ENCODE data around the gene ERCC5. TPM values are rescaled to one million over a fixed set of nuclear protein-coding genes. Genes with fewer than 3 reads are reported as not detected.

The ERCC5 gene
- total and polyA plus RNA-seq, 2 of the 8 experiments (the other 6 are each of a cell fraction or from before 2014, with no cell fraction given): 3.8 to 24.4 TPM

DNA sequence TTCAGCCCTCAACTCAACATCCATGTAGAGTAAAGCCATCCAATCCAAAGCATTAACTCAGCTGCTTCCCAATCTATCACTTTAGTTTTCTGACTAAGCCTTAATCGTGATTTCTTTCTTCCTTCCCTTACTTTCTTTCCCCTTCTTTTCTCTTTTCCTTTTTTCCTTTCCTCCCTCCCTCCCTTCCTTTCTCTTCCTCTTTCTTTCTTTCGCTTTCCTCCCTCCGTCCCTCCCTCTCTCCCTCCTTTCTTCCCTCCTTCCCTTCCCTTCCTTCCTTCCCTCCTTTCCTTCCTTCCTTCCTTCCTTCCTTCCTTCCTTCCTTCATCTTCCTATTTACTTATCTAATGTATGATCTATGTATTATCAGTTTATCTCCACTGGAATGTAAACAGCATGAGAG, 71.2 kb downstream of the ERCC5 start:
- no peak overlapping the region for H3K56ac ChIP-seq (replicated peaks; ENCODE audit: insufficient read length, low read depth, low read length)
- H2BK20ac ChIP-seq (ENCODE audit: low read length): no peak overlapping the region
- no peak overlapping the region for H2BK5ac ChIP-seq (ENCODE audit: low read depth, low read length)
- H3K23me2 ChIP-seq (ENCODE audit: low read depth, low read length): no peaks in the 10 kb centered on the region; the same call in 1 of the 2 replicates
- H4K91ac ChIP-seq (replicated peaks; ENCODE audit: insufficient read length, low read length): no peak overlapping the region
- no peaks in the 10 kb centered on the region for H3K4me1 ChIP-seq (replicated peaks in 1 of 4; ENCODE audit: control insufficient read depth in 3 of 4, insufficient read depth in 4 of 4, low read length in 3 of 4)
- H3K27me3 ChIP-seq (replicated peaks in 1 of 4; ENCODE audit: control insufficient read depth in 3 of 4, extremely low read depth in 1 of 4, insufficient read depth in 3 of 4, low read length in 3 of 4): no peaks in the 10 kb centered on the region
- H2BK15ac ChIP-seq (ENCODE audit: low read length): no peak overlapping the region
- H3K23ac ChIP-seq (ENCODE audit: insufficient read length): no peak overlapping the region
- H3K9ac ChIP-seq (replicated peaks in 1 of 4; ENCODE audit: extremely low read depth in 1 of 4, low read depth in 3 of 4, low read length in 3 of 4): no peak overlapping the region
- no peaks in the 10 kb centered on the region for H3K79me2 ChIP-seq (ENCODE audit: control insufficient read depth in 1 of 2, insufficient read depth in 2 of 2, low read length in 2 of 2)
- H2BK120ac ChIP-seq (replicated peaks; ENCODE audit: low read depth, low read length): no peak overlapping the region
- H3K79me1 ChIP-seq (ENCODE audit: low read depth, low read length): no peaks in the 10 kb centered on the region
- H3K4ac ChIP-seq (replicated peaks; ENCODE audit: insufficient read length, low read depth, low read length): no peak overlapping the region
- FAIRE-seq (no peak), DNase-seq (ENCODE audit: low read depth in 1 of 2, low spot score in 2 of 2) (no peak)
- H3K36me3 ChIP-seq (ENCODE audit: control insufficient read depth in 2 of 4, insufficient read depth in 4 of 4, low read length in 3 of 4): no peaks in the 10 kb centered on the region
- no peak overlapping the region for H2AFZ ChIP-seq (ENCODE audit: low read length)
- 87% methylated on average over 3 of the region's 3 CpGs; no CpG with 5 or more reads in 1 of the 2 experiments for WGBS, 2 experiments (ENCODE audit: extremely low coverage in 1 of 2, insufficient coverage in 1 of 2, insufficient read length in 1 of 2, insufficient replicate concordance in 2 of 2, low coverage in 1 of 2, low lambda C conversion rate in 2 of 2, missing lambda C conversion rate in 1 of 2)
- ChIA-PET POLR2A (ENCODE audit: partially characterized antibody) (no interaction called here), CTCF (ENCODE audit: partially characterized antibody) (interaction anchor here (0.7 to 5.2 kb wide), 19 partner anchors 10 to 959 kb away, joined by 3 to 39 read pairs (median 5); no protein-coding TSS in a partner anchor)
- H3K4me3 ChIP-seq (ENCODE audit: extremely low read depth in 1 of 4, insufficient read depth in 2 of 4, low read depth in 3 of 4, low read length in 4 of 4): no peak overlapping the region
- no peak overlapping the region for H3K18ac ChIP-seq (ENCODE audit: extremely low read depth, low read length)
- H3K27ac ChIP-seq (ENCODE audit: low read depth, low read length): no peak overlapping the region
- peaks cover 0 to 2% of the 10 kb centered on the region in 2 experiments; a peak in 1 of 4 replicates for H3K9me3 ChIP-seq (ENCODE audit: insufficient read depth in 2 of 2, low read depth in 1 of 2, low read length in 1 of 2)
- no peak overlapping the region for H4K5ac ChIP-seq (ENCODE audit: insufficient read length, low read depth, low read length)
- no peak overlapping the region for H3K4me2 ChIP-seq (ENCODE audit: insufficient read depth in 1 of 2, low read depth in 2 of 2, low read length in 2 of 2)
- H4K8ac ChIP-seq (ENCODE audit: extremely low read depth, insufficient read depth, low read length): no peak overlapping the region
- no peaks in the 10 kb centered on the region for H4K20me1 ChIP-seq (replicated peaks in 1 of 2; ENCODE audit: control insufficient read depth in 1 of 2, insufficient read depth in 2 of 2, low read length in 2 of 2)
- H2AK5ac ChIP-seq (ENCODE audit: low read depth, low read length): no peak overlapping the region
- TF ChIP-seq CEBPB (IDR thresholded peaks at IDR 0.05; ENCODE audit: low read depth, low read length): no peak
- no peak overlapping the region for H3K14ac ChIP-seq (ENCODE audit: insufficient read length)
- H2BK12ac ChIP-seq (ENCODE audit: low read depth, low read length): no peak overlapping the region
